ENCODE results near the gene FAM9B. TPM values are rescaled to one million over a fixed set of nuclear protein-coding genes. Genes with fewer than 3 reads are reported as not detected.

FAM9B gene
- not detected for total RNA-seq

GRCh38 chrX:9033989-9034388 is at the start of gene FAM9B:
Gene FAM9B (minus strand): TSS chrX:9034127. CDS start chrX:9032986, 1,141 bp downstream.
- DNase-seq: no peak
- no peaks in the 10 kb centered on the region for H3K9me3 Mint-ChIP-seq
- ChIA-PET POLR2A (no interaction called here), CTCF (no interaction called here)
- H3K36me3 Mint-ChIP-seq (ENCODE audit: low read depth): no peaks in the 10 kb centered on the region
- no peak within 1 kb of the TSS for H3K4me3 Mint-ChIP-seq
- no peak within 1 kb of the TSS for H3K27ac Mint-ChIP-seq
- peaks cover 8% of the 10 kb centered on the region for H3K4me1 Mint-ChIP-seq
- no peaks in the 10 kb centered on the region for H3K27me3 Mint-ChIP-seq

GRCh38 chrX:9081271-9081670 is 47.3 kb upstream of the FAM9B start:
- Mint-ChIP-seq H3K9me3 (peaks cover 6% of the 10 kb centered on the region), H3K4me1 (no peaks in the 10 kb centered on the region), H3K4me3 (no peak overlapping the region), H3K36me3 (ENCODE audit: low read depth) (no peaks in the 10 kb centered on the region), H3K27ac (no peak overlapping the region), H3K27me3 (peaks cover 1% of the 10 kb centered on the region)
- ChIA-PET CTCF (interaction anchor here (0.6 kb wide), 2 partner anchors 35 to 86 kb away, joined by 3 to 4 read pairs; no protein-coding TSS in a partner anchor), POLR2A (no interaction called here)
- DNase-seq: no peak

- Mint-ChIP-seq H3K9me3 (peaks cover under 1% of the 10 kb centered on the region), H3K4me3 (no peak overlapping the region), H3K4me1 (no peaks in the 10 kb centered on the region), H3K27ac (no peak overlapping the region), H3K36me3 (ENCODE audit: low read depth) (no peaks in the 10 kb centered on the region), H3K27me3 (no peaks in the 10 kb centered on the region)
- POLR2A ChIA-PET: no interaction called here
- no peak for DNase-seq
- CTCF ChIA-PET: no interaction called here
Observed at GRCh38 chrX:9074326-9074725, 40.4 kb upstream of the FAM9B start.

DNA sequence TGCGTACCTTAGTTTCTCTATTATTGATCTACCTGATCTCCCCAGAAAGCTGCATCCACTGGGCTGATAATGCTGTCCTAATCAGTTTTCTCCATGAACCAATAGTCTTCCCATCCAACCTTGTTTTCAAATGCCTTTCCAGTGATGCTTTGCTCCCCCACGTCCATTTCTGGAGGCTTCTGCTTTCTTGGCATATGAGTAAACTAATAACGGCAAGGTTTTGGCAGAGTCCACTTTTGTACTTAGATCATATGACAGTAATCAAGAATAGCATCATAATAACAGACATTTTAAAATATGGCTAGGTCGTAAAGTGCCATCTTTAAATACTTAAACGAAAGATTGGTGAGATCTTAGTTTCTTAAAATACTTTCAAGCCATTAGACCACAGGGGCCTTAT is 38.4 kb upstream of the FAM9B start:
- Mint-ChIP-seq H3K4me1 (no peaks in the 10 kb centered on the region), H3K27me3 (no peaks in the 10 kb centered on the region), H3K36me3 (ENCODE audit: low read depth) (no peaks in the 10 kb centered on the region), H3K27ac (no peak overlapping the region), H3K4me3 (no peak overlapping the region), H3K9me3 (no peaks in the 10 kb centered on the region)
- CTCF ChIA-PET: no interaction called here
- POLR2A ChIA-PET: no interaction called here
- no peak for DNase-seq

GRCh38 chrX:9071031-9071650 is 37.2 kb upstream of the FAM9B start:
- Mint-ChIP-seq H3K4me1 (no peaks in the 10 kb centered on the region), H3K9me3 (no peaks in the 10 kb centered on the region), H3K36me3 (ENCODE audit: low read depth) (no peaks in the 10 kb centered on the region), H3K27ac (no peak overlapping the region), H3K27me3 (no peaks in the 10 kb centered on the region), H3K4me3 (no peak overlapping the region)
- no peak for DNase-seq
- POLR2A ChIA-PET: no interaction called here
- CTCF ChIA-PET: no interaction called here

DNA sequence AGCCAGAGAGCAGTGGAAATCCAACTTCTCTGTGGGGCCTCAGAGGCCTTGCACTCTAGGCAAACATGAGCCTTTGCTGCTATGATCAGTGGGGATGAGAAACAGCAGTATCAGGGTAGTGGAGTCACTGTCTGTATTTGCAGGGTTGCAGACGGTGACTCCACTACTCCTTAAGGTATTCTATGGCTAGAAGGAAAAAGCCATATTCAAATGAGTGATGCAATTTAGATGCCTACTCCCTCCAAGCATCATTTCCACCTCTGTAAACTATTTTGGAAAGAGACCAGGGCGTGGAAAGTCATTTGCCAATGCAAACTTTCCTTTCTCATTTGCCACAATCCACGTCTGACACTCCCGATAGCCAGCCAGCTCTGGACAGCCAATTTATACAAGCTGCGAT is 35.6 kb upstream of the FAM9B start:
- Mint-ChIP-seq H3K9me3 (no peaks in the 10 kb centered on the region), H3K27me3 (no peaks in the 10 kb centered on the region), H3K36me3 (ENCODE audit: low read depth) (no peaks in the 10 kb centered on the region), H3K27ac (no peak overlapping the region), H3K4me3 (no peak overlapping the region), H3K4me1 (no peaks in the 10 kb centered on the region)
- CTCF ChIA-PET: interaction anchor here (0.6 to 1.1 kb wide), 2 partner anchors 9 to 20 kb away, joined by 3 read pairs; no protein-coding TSS in a partner anchor
- POLR2A ChIA-PET: no interaction called here
- no peak for DNase-seq

DNA sequence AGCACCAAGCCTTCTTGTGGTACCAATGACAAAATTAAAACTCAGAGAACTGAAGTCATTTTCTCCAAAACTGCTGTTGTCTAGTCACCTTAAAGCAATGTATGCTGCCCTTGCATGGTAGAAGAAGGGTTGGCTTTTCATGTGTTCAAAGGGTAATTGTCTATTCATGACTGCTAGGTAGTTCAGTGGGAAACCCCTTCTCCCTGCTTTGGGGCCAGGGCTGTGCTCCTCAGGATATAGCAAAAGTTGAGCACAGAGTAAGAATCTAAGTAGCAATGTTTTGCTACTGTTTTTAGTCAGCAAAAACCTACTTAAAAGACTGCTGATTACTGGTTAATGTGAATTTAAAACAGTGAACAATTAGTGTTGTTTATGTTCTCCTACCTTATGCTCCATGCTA is 30.8 kb upstream of the FAM9B start:
- DNase-seq: no peak
- ChIA-PET CTCF (no interaction called here), POLR2A (no interaction called here)
- H3K27me3 Mint-ChIP-seq: no peaks in the 10 kb centered on the region
- H3K36me3 Mint-ChIP-seq (ENCODE audit: low read depth): no peaks in the 10 kb centered on the region
- H3K9me3 Mint-ChIP-seq: no peaks in the 10 kb centered on the region
- H3K4me1 Mint-ChIP-seq: no peaks in the 10 kb centered on the region
- H3K27ac Mint-ChIP-seq: no peak overlapping the region
- H3K4me3 Mint-ChIP-seq: no peak overlapping the region

DNA sequence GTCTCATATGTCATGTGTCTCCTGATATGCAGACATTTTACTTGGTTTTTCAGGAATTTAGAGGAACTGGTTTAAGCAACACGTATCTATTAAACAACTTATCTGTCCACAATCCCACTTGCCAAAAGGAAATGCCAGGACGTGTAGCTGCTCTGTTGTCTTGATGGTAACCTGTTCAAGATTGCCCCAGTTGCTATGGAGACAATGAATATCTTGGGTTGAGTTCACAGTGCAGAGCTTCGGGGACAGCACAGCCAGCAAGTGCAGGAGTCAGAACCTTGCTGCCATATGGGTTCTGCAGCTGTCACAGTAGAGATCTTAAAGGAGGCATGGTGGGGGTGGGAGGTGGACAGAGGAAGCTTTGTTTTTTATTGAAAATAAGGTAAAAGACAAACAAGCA is 28.7 kb upstream of the FAM9B start:
- Mint-ChIP-seq H3K9me3 (no peaks in the 10 kb centered on the region), H3K36me3 (ENCODE audit: low read depth) (no peaks in the 10 kb centered on the region), H3K4me1 (no peaks in the 10 kb centered on the region), H3K4me3 (no peak overlapping the region), H3K27ac (no peak overlapping the region), H3K27me3 (no peaks in the 10 kb centered on the region)
- ChIA-PET POLR2A (no interaction called here), CTCF (interaction anchor here (0.6 kb wide), 1 partner anchor 767 kb away, joined by 3 read pairs; no protein-coding TSS in a partner anchor)
- DNase-seq: no peak

DNA sequence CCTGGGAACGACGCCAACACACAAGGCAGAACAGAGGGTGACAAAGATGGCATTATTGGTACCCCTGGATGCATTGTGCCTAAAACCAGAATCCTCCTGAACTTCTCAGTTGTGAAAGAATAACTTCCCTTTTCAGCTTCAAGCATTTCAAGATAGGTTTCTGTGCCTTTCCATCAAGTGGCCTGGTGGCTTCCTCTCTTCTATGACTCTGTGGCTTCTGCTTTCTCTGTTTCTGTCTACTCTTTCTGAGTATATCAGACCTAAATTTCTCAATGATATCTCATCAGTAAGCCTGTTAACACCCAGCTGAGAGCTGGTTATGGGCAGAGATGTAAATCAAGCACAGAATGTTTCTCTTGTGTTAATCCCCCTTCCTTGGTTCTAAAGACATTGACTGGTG is 21.4 kb upstream of the FAM9B start:
- Mint-ChIP-seq H3K27ac (no peak overlapping the region), H3K4me1 (peaks cover 6% of the 10 kb centered on the region), H3K36me3 (ENCODE audit: low read depth) (no peaks in the 10 kb centered on the region), H3K4me3 (no peak overlapping the region), H3K9me3 (no peaks in the 10 kb centered on the region), H3K27me3 (no peaks in the 10 kb centered on the region)
- no peak for DNase-seq
- ChIA-PET CTCF (no interaction called here), POLR2A (no interaction called here)

GRCh38 chrX:9052081-9052480 is 18.2 kb upstream of the FAM9B start:
- Mint-ChIP-seq H3K36me3 (ENCODE audit: low read depth) (no peaks in the 10 kb centered on the region), H3K27me3 (no peaks in the 10 kb centered on the region), H3K9me3 (no peaks in the 10 kb centered on the region), H3K27ac (no peak overlapping the region), H3K4me1 (peaks cover 6% of the 10 kb centered on the region), H3K4me3 (no peak overlapping the region)
- no peak for DNase-seq
- ChIA-PET CTCF (no interaction called here), POLR2A (no interaction called here)

- no peak for DNase-seq
- CTCF ChIA-PET: no interaction called here
- Mint-ChIP-seq H3K27ac (no peak overlapping the region), H3K9me3 (no peaks in the 10 kb centered on the region), H3K27me3 (no peaks in the 10 kb centered on the region), H3K4me3 (no peak overlapping the region), H3K4me1 (peaks cover 2% of the 10 kb centered on the region), H3K36me3 (ENCODE audit: low read depth) (no peaks in the 10 kb centered on the region)
- POLR2A ChIA-PET: no interaction called here
Observed at GRCh38 chrX:9050331-9050730, 16.4 kb upstream of the FAM9B start.

DNA sequence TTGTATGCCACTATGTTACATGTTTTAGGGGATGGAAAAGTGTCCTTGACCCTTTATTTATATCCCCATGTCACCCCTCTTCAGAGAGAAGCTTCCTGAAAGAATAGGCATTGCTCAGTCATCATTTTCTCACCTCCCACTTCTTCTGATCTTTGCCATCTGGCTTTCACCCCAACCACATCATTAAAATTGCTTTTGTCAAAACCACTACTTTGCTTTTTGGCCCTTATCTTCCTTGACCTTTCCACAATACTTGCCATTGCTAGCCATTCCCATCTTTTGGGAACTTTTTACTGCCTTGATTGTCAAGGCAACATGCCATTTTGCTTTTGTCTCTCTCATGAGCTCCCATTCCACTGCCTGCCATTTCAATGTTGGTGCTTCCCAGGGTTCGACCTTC is 14.9 kb upstream of the FAM9B start:
- H3K4me3 Mint-ChIP-seq: no peak overlapping the region
- DNase-seq: no peak
- no peaks in the 10 kb centered on the region for H3K27me3 Mint-ChIP-seq
- CTCF ChIA-PET: no interaction called here
- POLR2A ChIA-PET: no interaction called here
- no peaks in the 10 kb centered on the region for H3K9me3 Mint-ChIP-seq
- H3K4me1 Mint-ChIP-seq: no peaks in the 10 kb centered on the region
- no peaks in the 10 kb centered on the region for H3K36me3 Mint-ChIP-seq (ENCODE audit: low read depth)
- H3K27ac Mint-ChIP-seq: no peak overlapping the region

GRCh38 chrX:9038244-9038643 is 4.3 kb upstream of the FAM9B start:
- no peak overlapping the region for H3K27ac Mint-ChIP-seq
- H3K27me3 Mint-ChIP-seq: no peaks in the 10 kb centered on the region
- H3K4me3 Mint-ChIP-seq: no peak overlapping the region
- H3K9me3 Mint-ChIP-seq: no peaks in the 10 kb centered on the region
- no peak for DNase-seq
- no peaks in the 10 kb centered on the region for H3K36me3 Mint-ChIP-seq (ENCODE audit: low read depth)
- ChIA-PET CTCF (no interaction called here), POLR2A (no interaction called here)
- peaks cover 8% of the 10 kb centered on the region for H3K4me1 Mint-ChIP-seq

GRCh38 chrX:9037296-9037695 is 3.4 kb upstream of the FAM9B start:
- H3K27me3 Mint-ChIP-seq: no peaks in the 10 kb centered on the region
- H3K4me3 Mint-ChIP-seq: no peak overlapping the region
- H3K4me1 Mint-ChIP-seq: peaks cover 8% of the 10 kb centered on the region
- no peak overlapping the region for H3K27ac Mint-ChIP-seq
- no peaks in the 10 kb centered on the region for H3K9me3 Mint-ChIP-seq
- DNase-seq: no peak
- POLR2A ChIA-PET: no interaction called here
- no peaks in the 10 kb centered on the region for H3K36me3 Mint-ChIP-seq (ENCODE audit: low read depth)
- CTCF ChIA-PET: no interaction called here

Data from activated CD4-positive, alpha-beta T cell treated with anti-CD3 and anti-CD28 coated beads, Interleukin-2, amount 10 ng/mL, durations not matched to agents 7 days and 5 days (primary cell).